ENCODE results near the gene SLC38A9.

GRCh38 chr5:55603922-55604321, 108.2 kb downstream of the SLC38A9 start:
- TF ChIP-seq CTCF (IDR thresholded peaks at IDR 0.05) (no peak), POLR2A (IDR thresholded peaks at IDR 0.05) (no peak)
